ENCODE data around the gene DECR2.

DNA sequence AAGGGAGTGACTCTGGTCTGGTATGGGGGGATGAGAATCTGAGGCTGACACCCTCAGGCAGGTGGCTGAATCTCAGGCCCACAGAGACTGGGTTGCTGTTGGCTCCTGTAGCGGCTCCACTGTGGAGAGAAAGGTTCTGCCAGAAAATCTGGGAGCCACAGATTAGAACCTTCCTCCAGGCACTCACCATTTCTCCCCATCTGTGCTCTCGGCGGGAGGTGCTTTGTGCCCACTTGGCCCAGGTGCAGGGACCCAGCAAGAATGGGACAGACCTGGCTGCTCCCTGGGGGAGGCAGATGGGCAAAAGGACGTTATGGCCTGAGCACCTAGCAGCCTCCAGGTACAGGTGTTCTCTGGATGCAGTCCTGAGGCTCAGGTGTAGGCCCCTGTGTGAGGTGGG, 43.9 kb downstream of the DECR2 start:
- TF ChIP-seq, protein P1, sequence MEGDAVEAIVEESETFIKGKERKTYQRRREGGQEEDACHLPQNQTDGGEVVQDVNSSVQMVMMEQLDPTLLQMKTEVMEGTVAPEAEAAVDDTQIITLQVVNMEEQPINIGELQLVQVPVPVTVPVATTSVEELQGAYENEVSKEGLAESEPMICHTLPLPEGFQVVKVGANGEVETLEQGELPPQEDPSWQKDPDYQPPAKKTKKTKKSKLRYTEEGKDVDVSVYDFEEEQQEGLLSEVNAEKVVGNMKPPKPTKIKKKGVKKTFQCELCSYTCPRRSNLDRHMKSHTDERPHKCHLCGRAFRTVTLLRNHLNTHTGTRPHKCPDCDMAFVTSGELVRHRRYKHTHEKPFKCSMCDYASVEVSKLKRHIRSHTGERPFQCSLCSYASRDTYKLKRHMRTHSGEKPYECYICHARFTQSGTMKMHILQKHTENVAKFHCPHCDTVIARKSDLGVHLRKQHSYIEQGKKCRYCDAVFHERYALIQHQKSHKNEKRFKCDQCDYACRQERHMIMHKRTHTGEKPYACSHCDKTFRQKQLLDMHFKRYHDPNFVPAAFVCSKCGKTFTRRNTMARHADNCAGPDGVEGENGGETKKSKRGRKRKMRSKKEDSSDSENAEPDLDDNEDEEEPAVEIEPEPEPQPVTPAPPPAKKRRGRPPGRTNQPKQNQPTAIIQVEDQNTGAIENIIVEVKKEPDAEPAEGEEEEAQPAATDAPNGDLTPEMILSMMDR (IDR thresholded peaks at IDR 0.05; ENCODE audit: insufficient read depth, low read length, poor library complexity, severe bottlenecking), result no peak
- no peak for TF ChIP-seq EZH2phosphoT487 (conservative IDR thresholded peaks at IDR 0.05; ENCODE audit: low read length)

All from SU-DHL-6 (cell line).